GM23338 (cell line): ENCODE measurements around the gene SPATA33. TPM values are rescaled to one million over a fixed set of nuclear protein-coding genes. Genes with fewer than 3 reads are reported as not detected.

ENCODE experiments used
- ATAC-seq: fragments of 200-7000 bp; cut with Tn5 transposase; 3 replicates; pipeline ENCODE4 v1.9.1; 2020
- DNase-seq: peaks from one replicate; pipeline ENCODE4 v3.0.0-alpha.2; 2015; ENCODE audit warnings: low spot score
- H2AFZ ChIP-seq: fragments of 200-600 bp; sonication (generic); 2 replicates; pipeline ENCODE4 v1.8.0; 2016; ENCODE audit warnings: antibody characterized with exemption, mild to moderate bottlenecking, moderate library complexity
- H3F3A ChIP-seq: fragments of 200-600 bp; sonication (generic); replicated peaks from 2 replicates; pipeline ENCODE4 v1.8.0; 2017; ENCODE audit warnings: antibody characterized with exemption, mixed run types, low read depth
- H3K27ac ChIP-seq: fragments of 200-600 bp; sonication (generic); 2 replicates; pipeline ENCODE4 v1.6.1; 2016; ENCODE audit warnings: low read depth
- H3K27me3 ChIP-seq: fragments of 200-600 bp; sonication (generic); 2 replicates; pipeline ENCODE4 v1.8.0; 2016; ENCODE audit warnings: mild to moderate bottlenecking, mixed run types, moderate library complexity; ENCODE audit not compliant: insufficient read depth
- H3K36me3 ChIP-seq: fragments of 200-600 bp; sonication (generic); 2 replicates; pipeline ENCODE4 v1.8.0; 2016; ENCODE audit warnings: mild to moderate bottlenecking; ENCODE audit not compliant: insufficient read depth
- H3K4me1 ChIP-seq: fragments of 200-600 bp; sonication (generic); 2 replicates; pipeline ENCODE4 v1.8.0; 2016; ENCODE audit warnings: mild to moderate bottlenecking, moderate library complexity; ENCODE audit not compliant: insufficient read depth
- H3K4me2 ChIP-seq: fragments of 200-600 bp; sonication (generic); 2 replicates; pipeline ENCODE4 v1.7.1; 2017; ENCODE audit warnings: mixed run types
- H3K4me3 ChIP-seq: fragments of 200-600 bp; sonication (generic); 2 replicates; pipeline ENCODE4 v1.6.1; 2016; ENCODE audit warnings: mixed run types
- H3K79me2 ChIP-seq: fragments of 200-600 bp; sonication (generic); replicated peaks from 2 replicates; pipeline ENCODE4 v1.8.0; 2017; ENCODE audit warnings: mild to moderate bottlenecking; ENCODE audit not compliant: insufficient read depth
- H3K9me2 ChIP-seq: fragments of 200-600 bp; sonication (generic); 2 replicates; pipeline ENCODE4 v1.8.0; 2017; ENCODE audit not compliant: insufficient read depth
- H4K20me1 ChIP-seq: fragments of 200-600 bp; sonication (generic); replicated peaks from 2 replicates; pipeline ENCODE4 v1.8.0; 2017; ENCODE audit warnings: mild to moderate bottlenecking; ENCODE audit not compliant: insufficient read depth
- H3K27ac Mint-ChIP-seq: 2 replicates; pipeline ENCODE4 v1.8.0; 2020; ENCODE audit warnings: inconsistent platforms, mild to moderate bottlenecking, moderate library complexity, mixed read lengths
- H3K27me3 Mint-ChIP-seq: 3 replicates; pipeline ENCODE4 v1.8.0; 2022; ENCODE audit warnings: low read depth, mild to moderate bottlenecking, moderate library complexity, mixed read lengths, inconsistent platforms; ENCODE audit not compliant: insufficient read depth, poor library complexity
- H3K36me3 Mint-ChIP-seq: 3 replicates; pipeline ENCODE4 v1.8.0; 2021; ENCODE audit warnings: low read depth, mild to moderate bottlenecking, inconsistent platforms, moderate library complexity, mixed read lengths
- H3K4me1 Mint-ChIP-seq: 3 replicates; pipeline ENCODE4 v1.8.0; 2020; ENCODE audit warnings: mild to moderate bottlenecking, inconsistent platforms, mixed read lengths
- H3K4me3 Mint-ChIP-seq: 3 replicates; pipeline ENCODE4 v1.8.0; 2021; ENCODE audit warnings: moderate library complexity, mild to moderate bottlenecking, inconsistent platforms, mixed read lengths
- H3K9me3 Mint-ChIP-seq: 3 replicates; pipeline ENCODE4 v1.8.0; 2020; ENCODE audit warnings: moderate library complexity, mild to moderate bottlenecking, inconsistent platforms, mixed read lengths
- CREB1 ChIP-seq: fragments of 250-450 bp; sonication (Bioruptor Pico); IDR thresholded peaks from 2 replicates; pipeline ENCODE4 v1.5.0; 2020; ENCODE audit warnings: low read depth, mild to moderate bottlenecking, moderate library complexity
- EZH2phosphoT487 ChIP-seq: fragments of 200-600 bp; sonication (generic); IDR thresholded peaks from one replicate; pipeline ENCODE4 v1.8.1; 2018; ENCODE audit warnings: antibody characterized with exemption; ENCODE audit not compliant: unreplicated experiment
- POLR2AphosphoS5 ChIP-seq: IDR thresholded peaks from 2 replicates; pipeline ENCODE4 v1.6.1; 2016; ENCODE audit warnings: antibody characterized with exemption, low read depth
- ZNF114 ChIP-seq: fragments of 250-450 bp; sonication (Bioruptor Pico); IDR thresholded peaks from 2 replicates; pipeline ENCODE4 v1.5.0; 2020; ENCODE audit warnings: mild to moderate bottlenecking, moderate library complexity
- polyA plus RNA-seq: library from polyadenylated mRNA; unstranded; fragments of >200 nt; fragmentation: Nextera tagmentation; extraction: Ambion mirVana; gene quantifications from 2 replicates; pipeline ENCODE4 v1.2.1, GENCODE V29; 2016
- total RNA-seq: library from RNA; depleted of rRNA; stranded (reverse); fragments of >200 nt; shearing (Covaris generic); gene quantifications from 2 replicates; pipeline ENCODE4 v1.2.3, GENCODE V29; 2014
- TF ChIP-seq, protein P1 (sequence below): fragments of 250-450 bp; sonication (Bioruptor Pico); IDR thresholded peaks from 2 replicates; pipeline ENCODE4 v1.5.0; 2020; ENCODE audit warnings: mild to moderate bottlenecking, moderate library complexity
- TF ChIP-seq, protein P2 (sequence below): IDR thresholded peaks from 2 replicates; pipeline ENCODE4 v1.6.1; 2016; ENCODE audit warnings: antibody characterized with exemption

The SPATA33 gene
- total and polyA plus RNA-seq, 2 experiments from 2014 or later, result 5.8 to 17.4 TPM

GRCh38 chr16:89688395-89688794 is 30.8 kb downstream of the SPATA33 start:
- Histone ChIP-seq H3K4me1 (0 out of 2 replicates have a peak, but pooled peaks cover 8% of the 10 kb centered on the region), H3K36me3 (0 out of 2 replicates have a peak, but pooled peaks cover 2% of the 10 kb centered on the region), H2AFZ (no peak overlapping the region), H3K79me2 (peaks cover 12% of the 10 kb centered on the region), H3K4me3 (no peak overlapping the region), H3K27ac (no peak overlapping the region), H4K20me1 (peaks cover 4% of the 10 kb centered on the region; the same call in 1 of the 2 replicates), H3K4me2 (no peak overlapping the region), H3F3A (0 out of 2 replicates have a peak, but pooled peaks cover 9% of the 10 kb centered on the region), H3K27me3 (no peaks in the 10 kb centered on the region), H3K9me2 (0 out of 2 replicates have a peak, but pooled peaks cover 4% of the 10 kb centered on the region)
- no peak overlapping the region for H3K27ac Mint-ChIP-seq
- TF ChIP-seq, protein P1, sequence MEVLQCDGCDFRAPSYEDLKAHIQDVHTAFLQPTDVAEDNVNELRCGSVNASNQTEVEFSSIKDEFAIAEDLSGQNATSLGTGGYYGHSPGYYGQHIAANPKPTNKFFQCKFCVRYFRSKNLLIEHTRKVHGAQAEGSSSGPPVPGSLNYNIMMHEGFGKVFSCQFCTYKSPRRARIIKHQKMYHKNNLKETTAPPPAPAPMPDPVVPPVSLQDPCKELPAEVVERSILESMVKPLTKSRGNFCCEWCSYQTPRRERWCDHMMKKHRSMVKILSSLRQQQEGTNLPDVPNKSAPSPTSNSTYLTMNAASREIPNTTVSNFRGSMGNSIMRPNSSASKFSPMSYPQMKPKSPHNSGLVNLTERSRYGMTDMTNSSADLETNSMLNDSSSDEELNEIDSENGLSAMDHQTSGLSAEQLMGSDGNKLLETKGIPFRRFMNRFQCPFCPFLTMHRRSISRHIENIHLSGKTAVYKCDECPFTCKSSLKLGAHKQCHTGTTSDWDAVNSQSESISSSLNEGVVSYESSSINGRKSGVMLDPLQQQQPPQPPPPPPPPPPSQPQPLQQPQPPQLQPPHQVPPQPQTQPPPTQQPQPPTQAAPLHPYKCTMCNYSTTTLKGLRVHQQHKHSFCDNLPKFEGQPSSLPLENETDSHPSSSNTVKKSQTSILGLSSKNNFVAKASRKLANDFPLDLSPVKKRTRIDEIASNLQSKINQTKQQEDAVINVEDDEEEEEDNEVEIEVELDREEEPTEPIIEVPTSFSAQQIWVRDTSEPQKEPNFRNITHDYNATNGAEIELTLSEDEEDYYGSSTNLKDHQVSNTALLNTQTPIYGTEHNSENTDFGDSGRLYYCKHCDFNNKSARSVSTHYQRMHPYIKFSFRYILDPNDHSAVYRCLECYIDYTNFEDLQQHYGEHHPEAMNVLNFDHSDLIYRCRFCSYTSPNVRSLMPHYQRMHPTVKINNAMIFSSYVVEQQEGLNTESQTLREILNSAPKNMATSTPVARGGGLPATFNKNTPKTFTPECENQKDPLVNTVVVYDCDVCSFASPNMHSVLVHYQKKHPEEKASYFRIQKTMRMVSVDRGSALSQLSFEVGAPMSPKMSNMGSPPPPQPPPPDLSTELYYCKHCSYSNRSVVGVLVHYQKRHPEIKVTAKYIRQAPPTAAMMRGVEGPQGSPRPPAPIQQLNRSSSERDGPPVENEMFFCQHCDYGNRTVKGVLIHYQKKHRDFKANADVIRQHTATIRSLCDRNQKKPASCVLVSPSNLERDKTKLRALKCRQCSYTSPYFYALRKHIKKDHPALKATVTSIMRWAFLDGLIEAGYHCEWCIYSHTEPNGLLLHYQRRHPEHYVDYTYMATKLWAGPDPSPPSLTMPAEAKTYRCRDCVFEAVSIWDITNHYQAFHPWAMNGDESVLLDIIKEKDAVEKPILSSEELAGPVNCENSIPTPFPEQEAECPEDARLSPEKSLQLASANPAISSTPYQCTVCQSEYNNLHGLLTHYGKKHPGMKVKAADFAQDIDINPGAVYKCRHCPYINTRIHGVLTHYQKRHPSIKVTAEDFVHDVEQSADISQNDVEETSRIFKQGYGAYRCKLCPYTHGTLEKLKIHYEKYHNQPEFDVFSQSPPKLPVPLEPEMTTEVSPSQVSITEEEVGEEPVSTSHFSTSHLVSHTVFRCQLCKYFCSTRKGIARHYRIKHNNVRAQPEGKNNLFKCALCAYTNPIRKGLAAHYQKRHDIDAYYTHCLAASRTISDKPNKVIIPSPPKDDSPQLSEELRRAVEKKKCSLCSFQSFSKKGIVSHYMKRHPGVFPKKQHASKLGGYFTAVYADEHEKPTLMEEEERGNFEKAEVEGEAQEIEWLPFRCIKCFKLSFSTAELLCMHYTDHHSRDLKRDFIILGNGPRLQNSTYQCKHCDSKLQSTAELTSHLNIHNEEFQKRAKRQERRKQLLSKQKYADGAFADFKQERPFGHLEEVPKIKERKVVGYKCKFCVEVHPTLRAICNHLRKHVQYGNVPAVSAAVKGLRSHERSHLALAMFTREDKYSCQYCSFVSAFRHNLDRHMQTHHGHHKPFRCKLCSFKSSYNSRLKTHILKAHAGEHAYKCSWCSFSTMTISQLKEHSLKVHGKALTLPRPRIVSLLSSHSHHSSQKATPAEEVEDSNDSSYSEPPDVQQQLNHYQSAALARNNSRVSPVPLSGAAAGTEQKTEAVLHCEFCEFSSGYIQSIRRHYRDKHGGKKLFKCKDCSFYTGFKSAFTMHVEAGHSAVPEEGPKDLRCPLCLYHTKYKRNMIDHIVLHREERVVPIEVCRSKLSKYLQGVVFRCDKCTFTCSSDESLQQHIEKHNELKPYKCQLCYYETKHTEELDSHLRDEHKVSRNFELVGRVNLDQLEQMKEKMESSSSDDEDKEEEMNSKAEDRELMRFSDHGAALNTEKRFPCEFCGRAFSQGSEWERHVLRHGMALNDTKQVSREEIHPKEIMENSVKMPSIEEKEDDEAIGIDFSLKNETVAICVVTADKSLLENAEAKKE, result no peak
- TF ChIP-seq POLR2AphosphoS5 (no peak), EZH2phosphoT487 (no peak), CREB1 (CRISPR knock-in tag) (no peak)
- H3K27me3 Mint-ChIP-seq, result peaks cover 18% of the 10 kb centered on the region
- H3K4me1 Mint-ChIP-seq, result peaks cover 7% of the 10 kb centered on the region; the same call in 2 of the 3 replicates
- DNase-seq (no peak), ATAC-seq (no peak)
- H3K9me3 Mint-ChIP-seq, result peaks cover 30% of the 10 kb centered on the region
- H3K36me3 Mint-ChIP-seq, result peaks cover 69% of the 10 kb centered on the region
- H3K4me3 Mint-ChIP-seq, result peak overlapping the region; percentile 89; the same call in 2 of the 3 replicates

GRCh38 chr16:89689142-89689541 is 31.5 kb downstream of the SPATA33 start:
- peaks cover 7% of the 10 kb centered on the region; the same call in 2 of the 3 replicates for H3K4me1 Mint-ChIP-seq
- peaks cover 69% of the 10 kb centered on the region for H3K36me3 Mint-ChIP-seq
- no peak for DNase-seq
- Histone ChIP-seq H3K36me3 (0 out of 2 replicates have a peak, but pooled peaks cover 2% of the 10 kb centered on the region), H3K9me2 (no peaks in the 10 kb centered on the region), H3K27ac (no peak overlapping the region), H2AFZ (no peak overlapping the region), H4K20me1 (peaks cover 4% of the 10 kb centered on the region; the same call in 1 of the 2 replicates), H3K4me1 (0 out of 2 replicates have a peak, but pooled peaks cover 8% of the 10 kb centered on the region), H3K4me2 (no peak overlapping the region), H3F3A (0 out of 2 replicates have a peak, but pooled peaks cover 12% of the 10 kb centered on the region), H3K27me3 (no peaks in the 10 kb centered on the region), H3K4me3 (no peak overlapping the region), H3K79me2 (peaks cover 12% of the 10 kb centered on the region)
- peaks cover 22% of the 10 kb centered on the region for H3K9me3 Mint-ChIP-seq
- peaks cover 18% of the 10 kb centered on the region for H3K27me3 Mint-ChIP-seq
- no peak overlapping the region for H3K27ac Mint-ChIP-seq
- ATAC-seq, result no peak
- H3K4me3 Mint-ChIP-seq, result no peak overlapping the region
- TF ChIP-seq POLR2AphosphoS5 (no peak), ZNF114 (no peak)
- TF ChIP-seq, protein P2, sequence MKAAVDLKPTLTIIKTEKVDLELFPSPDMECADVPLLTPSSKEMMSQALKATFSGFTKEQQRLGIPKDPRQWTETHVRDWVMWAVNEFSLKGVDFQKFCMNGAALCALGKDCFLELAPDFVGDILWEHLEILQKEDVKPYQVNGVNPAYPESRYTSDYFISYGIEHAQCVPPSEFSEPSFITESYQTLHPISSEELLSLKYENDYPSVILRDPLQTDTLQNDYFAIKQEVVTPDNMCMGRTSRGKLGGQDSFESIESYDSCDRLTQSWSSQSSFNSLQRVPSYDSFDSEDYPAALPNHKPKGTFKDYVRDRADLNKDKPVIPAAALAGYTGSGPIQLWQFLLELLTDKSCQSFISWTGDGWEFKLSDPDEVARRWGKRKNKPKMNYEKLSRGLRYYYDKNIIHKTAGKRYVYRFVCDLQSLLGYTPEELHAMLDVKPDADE, result no peak
